ENCODE measurements around the gene GAPT.

GAPT gene

DNA sequence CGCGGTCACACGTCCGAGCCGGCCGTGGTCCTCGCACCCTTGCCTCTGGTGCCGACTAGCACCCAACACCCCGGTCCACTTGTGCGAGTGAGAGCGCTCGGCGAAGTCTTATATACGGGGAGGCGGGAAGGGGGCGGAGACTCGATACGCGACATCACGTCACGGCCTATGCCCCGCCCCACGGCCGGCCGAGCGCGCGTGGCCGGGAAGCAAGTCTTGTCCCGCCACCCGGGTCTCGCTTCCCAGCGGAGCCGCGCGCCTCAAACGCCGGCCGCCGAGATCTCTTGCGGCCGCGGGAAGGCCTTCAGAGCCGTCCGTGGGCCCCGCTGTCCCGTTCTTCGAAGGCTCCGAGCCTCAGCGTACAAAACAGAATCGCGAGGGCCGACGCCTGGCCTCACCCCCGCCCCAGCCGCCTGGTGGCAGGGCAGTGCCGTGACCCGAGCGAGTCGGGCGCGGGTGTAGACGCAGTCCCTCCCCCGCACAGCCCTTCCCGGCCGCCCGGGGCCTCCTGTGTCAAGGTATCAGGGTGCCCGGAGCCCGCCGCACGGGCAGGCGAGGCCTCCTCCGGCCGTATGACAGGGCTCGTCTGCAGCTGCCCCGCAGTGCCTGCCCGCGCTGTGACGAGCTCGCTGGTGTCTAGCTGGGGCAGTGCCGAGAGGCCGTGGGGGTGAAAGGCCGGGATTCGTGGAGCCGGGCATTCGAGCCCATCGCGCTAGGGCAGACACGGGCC, 31.1 kb upstream of the GAPT start, which contains the start of gene PLK2:
TSS of gene PLK2 (minus strand) at position 85 of the 730 bp plus-strand sequence. CDS start 127 bp downstream, outside the sequence.
- TF ChIP-seq, protein P1, sequence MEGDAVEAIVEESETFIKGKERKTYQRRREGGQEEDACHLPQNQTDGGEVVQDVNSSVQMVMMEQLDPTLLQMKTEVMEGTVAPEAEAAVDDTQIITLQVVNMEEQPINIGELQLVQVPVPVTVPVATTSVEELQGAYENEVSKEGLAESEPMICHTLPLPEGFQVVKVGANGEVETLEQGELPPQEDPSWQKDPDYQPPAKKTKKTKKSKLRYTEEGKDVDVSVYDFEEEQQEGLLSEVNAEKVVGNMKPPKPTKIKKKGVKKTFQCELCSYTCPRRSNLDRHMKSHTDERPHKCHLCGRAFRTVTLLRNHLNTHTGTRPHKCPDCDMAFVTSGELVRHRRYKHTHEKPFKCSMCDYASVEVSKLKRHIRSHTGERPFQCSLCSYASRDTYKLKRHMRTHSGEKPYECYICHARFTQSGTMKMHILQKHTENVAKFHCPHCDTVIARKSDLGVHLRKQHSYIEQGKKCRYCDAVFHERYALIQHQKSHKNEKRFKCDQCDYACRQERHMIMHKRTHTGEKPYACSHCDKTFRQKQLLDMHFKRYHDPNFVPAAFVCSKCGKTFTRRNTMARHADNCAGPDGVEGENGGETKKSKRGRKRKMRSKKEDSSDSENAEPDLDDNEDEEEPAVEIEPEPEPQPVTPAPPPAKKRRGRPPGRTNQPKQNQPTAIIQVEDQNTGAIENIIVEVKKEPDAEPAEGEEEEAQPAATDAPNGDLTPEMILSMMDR (conservative IDR thresholded peaks at IDR 0.05; ENCODE audit: low read depth, low read length): peak; percentile 42
- peak within 1 kb of the TSS; percentile 66 for H3K4me3 ChIP-seq (ENCODE audit: low read length)
- DNase-seq (ENCODE audit: low read depth): peak; percentile 61

DNA sequence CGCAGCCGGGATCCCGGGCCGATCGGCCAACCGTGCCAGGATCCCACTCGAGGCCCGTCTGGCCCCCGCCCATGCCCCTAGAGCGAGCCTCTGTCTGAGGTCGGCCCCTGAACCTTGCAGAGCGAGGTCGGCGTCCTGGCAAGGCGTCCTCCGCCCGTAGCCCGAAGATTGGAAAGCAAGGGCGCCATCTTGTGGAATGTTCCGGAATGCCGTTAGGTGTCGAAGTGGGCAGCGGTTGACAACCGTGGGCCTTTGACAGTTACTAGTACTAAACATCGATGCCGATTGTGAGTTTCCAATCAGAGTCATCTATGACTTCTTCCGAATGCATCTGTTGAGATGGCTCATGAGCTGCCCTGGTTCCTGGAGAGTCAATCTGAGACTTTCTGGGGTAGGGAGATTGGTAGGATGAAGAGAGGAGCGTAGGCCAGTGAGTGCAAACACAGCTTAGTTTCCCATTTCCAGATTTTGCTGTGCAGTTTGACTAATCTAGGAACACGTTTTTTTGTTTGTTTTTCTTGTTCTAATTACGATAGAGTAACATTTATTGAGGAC, 30.4 kb upstream of the GAPT start:
- DNase-seq (ENCODE audit: low read depth): peak; percentile 51
- TF ChIP-seq, protein P1 (conservative IDR thresholded peaks at IDR 0.05; ENCODE audit: low read depth, low read length): peak; percentile 83
- peak overlapping the region; percentile 66 for H3K4me3 ChIP-seq (ENCODE audit: low read length)

DNA sequence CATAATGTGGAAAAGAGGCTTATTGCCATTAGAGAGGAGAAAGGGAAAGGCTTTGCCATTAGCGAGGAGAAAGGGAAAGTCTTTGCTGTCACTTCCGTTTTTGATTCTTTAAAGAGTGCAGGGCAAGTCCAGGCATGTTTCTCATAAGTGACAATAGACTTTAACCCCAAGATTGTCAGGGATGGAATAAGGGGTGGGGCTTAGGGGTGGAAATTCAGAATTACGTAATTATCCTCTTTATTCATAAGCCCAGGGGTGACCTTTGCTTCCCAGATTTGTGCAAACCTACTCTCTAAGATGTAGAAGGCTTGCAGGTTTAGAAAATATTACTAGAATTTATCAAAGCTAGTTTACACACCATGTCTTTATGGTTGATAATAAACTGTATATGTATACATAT, 29.1 kb upstream of the GAPT start:
- TF ChIP-seq, protein P1 (conservative IDR thresholded peaks at IDR 0.05; ENCODE audit: low read depth, low read length): no peak
- no peak for DNase-seq (ENCODE audit: low read depth)
- no peak overlapping the region for H3K4me3 ChIP-seq (ENCODE audit: low read length)

DNA sequence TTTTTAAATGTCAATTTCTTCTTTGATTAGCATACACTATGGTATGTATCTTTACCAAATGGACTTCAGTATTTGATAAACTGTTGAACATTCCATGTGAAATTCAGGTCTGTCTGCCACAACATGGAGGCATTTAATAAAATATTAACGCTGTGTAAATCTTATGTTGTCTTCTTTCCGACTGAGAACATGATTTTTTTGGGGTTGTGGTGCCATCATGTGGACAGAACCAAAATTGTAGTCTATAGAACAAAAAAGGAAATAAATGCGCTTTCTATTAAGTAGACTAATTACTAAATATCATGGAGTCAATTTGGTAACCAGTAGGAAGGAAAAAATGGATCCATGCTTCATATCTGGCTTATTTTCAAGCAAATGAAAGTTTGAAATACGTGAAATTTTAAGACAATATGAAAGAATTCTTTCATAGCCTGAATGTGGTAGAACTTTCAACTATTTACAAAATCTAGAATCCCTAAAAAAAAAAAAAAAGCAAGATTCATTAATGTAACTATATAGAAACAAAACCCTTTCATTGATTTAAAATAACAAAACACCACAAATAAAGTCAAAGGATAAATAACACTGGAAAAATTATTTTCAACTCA, 28.5 kb upstream of the GAPT start:
- no peak for DNase-seq (ENCODE audit: low read depth)
- TF ChIP-seq, protein P1 (conservative IDR thresholded peaks at IDR 0.05; ENCODE audit: low read depth, low read length): peak; percentile 41
- no peak overlapping the region for H3K4me3 ChIP-seq (ENCODE audit: low read length)

DNA sequence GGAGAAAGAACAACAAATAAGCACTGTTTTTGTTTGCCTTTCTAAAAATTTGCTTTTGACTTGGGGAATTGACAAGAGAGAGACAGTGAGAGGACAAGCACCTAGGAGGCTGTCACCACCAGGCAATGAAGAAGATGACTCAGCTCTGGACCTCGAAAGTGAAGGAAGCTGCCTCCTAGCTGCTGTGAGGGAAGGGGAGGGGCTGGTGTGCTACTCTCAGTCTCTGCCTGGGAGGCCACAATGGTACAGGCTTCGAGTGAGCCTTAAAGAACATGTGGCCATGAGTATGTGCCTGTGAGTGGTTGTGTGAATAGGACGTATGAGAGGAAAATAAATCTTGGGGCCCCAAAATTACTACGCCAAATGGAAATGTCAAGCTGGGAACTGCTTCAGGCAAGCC, 24.3 kb upstream of the GAPT start:
- TF ChIP-seq, protein P1 (conservative IDR thresholded peaks at IDR 0.05; ENCODE audit: low read depth, low read length): no peak
- H3K4me3 ChIP-seq (ENCODE audit: low read length): no peak overlapping the region
- no peak for DNase-seq (ENCODE audit: low read depth)

DNA sequence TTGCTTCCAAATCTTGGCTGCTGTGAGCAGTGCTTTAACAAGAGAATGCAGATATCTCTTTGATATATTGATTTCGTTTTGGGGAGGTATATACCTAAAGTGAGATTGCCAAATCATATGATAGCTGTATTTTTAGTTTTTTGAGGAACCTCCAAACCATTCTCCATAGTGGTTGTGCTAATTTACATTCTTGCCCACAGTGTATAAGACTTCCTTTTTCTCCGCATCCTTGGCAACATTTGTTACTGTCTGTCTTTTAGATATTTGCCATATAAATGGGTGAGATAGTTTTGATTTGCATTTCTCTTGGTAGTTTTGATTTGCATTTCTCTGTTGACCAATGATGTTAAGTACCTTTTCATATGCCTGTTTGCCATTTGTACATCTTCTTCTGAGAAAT, 21.3 kb upstream of the GAPT start:
- no peak for DNase-seq (ENCODE audit: low read depth)
- TF ChIP-seq, protein P1 (conservative IDR thresholded peaks at IDR 0.05; ENCODE audit: low read depth, low read length): no peak
- H3K4me3 ChIP-seq (ENCODE audit: low read length): no peak overlapping the region

Data from retinal pigment epithelial cell (primary cell).